DND-41 (cell line): ENCODE measurements around the gene PDIA4.

Source experiments
- CTCF ChIP-seq: IDR thresholded peaks from 2 replicates; pipeline ENCODE4 v1.5.1; 2012; ENCODE audit warnings: borderline replicate concordance, low read length, moderate library complexity, mild to moderate bottlenecking; ENCODE audit not compliant: poor library complexity, severe bottlenecking; ENCODE audit errors: extremely low read depth
- EZH2 ChIP-seq: IDR thresholded peaks from 3 replicates; pipeline ENCODE4 v1.6.1; 2012; ENCODE audit warnings: borderline replicate concordance, low read depth, mild to moderate bottlenecking, moderate library complexity, low read length, inconsistent platforms; ENCODE audit not compliant: severe bottlenecking

DNA sequence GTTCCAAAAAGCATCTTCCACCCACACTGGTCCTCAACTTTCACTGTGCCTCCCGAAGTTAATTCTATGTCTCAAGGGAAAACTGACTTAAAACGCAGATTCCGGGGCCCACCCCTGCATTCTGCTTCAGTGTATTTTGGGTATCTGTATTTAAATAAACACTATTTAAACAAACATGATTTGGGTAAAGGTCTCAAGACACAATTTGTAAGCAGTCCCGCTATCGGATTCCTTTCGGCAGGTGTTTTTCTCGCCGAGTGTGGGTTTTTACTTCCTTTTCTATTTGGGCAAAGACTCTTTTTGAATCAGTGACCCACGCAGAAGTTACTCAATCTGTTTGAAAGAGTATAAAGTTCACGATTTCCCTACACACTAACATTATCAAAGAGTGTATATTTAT is 1.2 kb downstream of the PDIA4 start:
- TF ChIP-seq CTCF (no peak), EZH2 (no peak)
